GM12878 (cell line): ENCODE data around the gene ZNF689. TPM values are rescaled to one million over a fixed set of nuclear protein-coding genes. Genes with fewer than 3 reads are reported as not detected.

Experiments used
- E2F4 ChIP-seq: IDR thresholded peaks from 2 replicates; pipeline ENCODE4 v1.6.1; 2012; ENCODE audit warnings: low read depth, low read length, improper control_type of control experiment
- IKZF1 ChIP-seq: fragments of 450-650 bp; conservative IDR thresholded peaks from 2 replicates; pipeline ENCODE4 v1.6.1; 2017; ENCODE audit warnings: antibody characterized with exemption, mild to moderate bottlenecking
- PML ChIP-seq: IDR thresholded peaks from 2 replicates; pipeline ENCODE4 v1.6.1; 2012; ENCODE audit warnings: low read length, inconsistent platforms
- RELB ChIP-seq: fragments of 450-650 bp; IDR thresholded peaks from 2 replicates; pipeline ENCODE4 v1.6.1; 2017; ENCODE audit warnings: low read depth, mild to moderate bottlenecking, moderate library complexity
- RFX5 ChIP-seq: IDR thresholded peaks from 2 replicates; pipeline ENCODE4 v1.6.1; 2011; ENCODE audit warnings: low read depth, low read length, improper control_type of control experiment
- YBX1 ChIP-seq: fragments of 450-650 bp; IDR thresholded peaks from 2 replicates; pipeline ENCODE4 v1.6.1; 2016; ENCODE audit warnings: antibody characterized with exemption
- YY1 ChIP-seq: IDR thresholded peaks from 2 replicates; pipeline ENCODE4 v1.6.1; 2011; ENCODE audit warnings: low read depth, mild to moderate bottlenecking, low read length
- ZNF274 ChIP-seq: IDR thresholded peaks from one replicate; pipeline ENCODE4 v1.8.0; 2011; ENCODE audit not compliant: insufficient read length, insufficient read depth
- ZNF384 ChIP-seq: IDR thresholded peaks from 2 replicates; pipeline ENCODE4 v1.6.1; 2012; ENCODE audit warnings: low read depth, mild to moderate bottlenecking, low read length, improper control_type of control experiment, borderline replicate concordance
- polyA plus RNA-seq, 11 experiments: library from polyadenylated mRNA; depleted of rRNA in 4 of 11; unstranded in 6 of 11; stranded (reverse) in 5 of 11; fragments of >200 nt; fragmentation: Nextera tagmentation in 4 of 11; fragmentation: Illumina TruSeq in 1 of 11; extraction: Ambion mirVana in 4 of 11; extraction: Trizol in 1 of 11; gene quantifications; 1 replicate in 1 of 11; 2 replicates in 10 of 11; pipeline versions ENCODE4 v1.2.1 to v1.2.3, GENCODE V29; 2011 to 2016; ENCODE audit warnings: inconsistent platforms in 2 of 11, missing spikeins in 2 of 11, low read depth in 1 of 11
- total RNA-seq, 4 experiments: library from RNA; depleted of rRNA in 3 of 4; stranded (reverse); fragments of >200 nt in 3 of 4; fragmentation: Illumina TruSeq in 1 of 4; extraction: Trizol in 1 of 4; gene quantifications; 2 replicates each; pipeline versions ENCODE4 v1.2.1 to v1.2.3, GENCODE V29; 2013 to 2021
- TF ChIP-seq, protein P1 (sequence below): fragments of 450-650 bp; IDR thresholded peaks from 2 replicates; pipeline ENCODE4 v1.6.1; 2014; ENCODE audit warnings: mild to moderate bottlenecking

ZNF689 gene
- total and polyA plus RNA-seq, 10 of the 15 experiments (the other 5 are each of a cell fraction or from before 2014, with no cell fraction given): 4.7 to 13.2 (median 8.5) TPM

DNA sequence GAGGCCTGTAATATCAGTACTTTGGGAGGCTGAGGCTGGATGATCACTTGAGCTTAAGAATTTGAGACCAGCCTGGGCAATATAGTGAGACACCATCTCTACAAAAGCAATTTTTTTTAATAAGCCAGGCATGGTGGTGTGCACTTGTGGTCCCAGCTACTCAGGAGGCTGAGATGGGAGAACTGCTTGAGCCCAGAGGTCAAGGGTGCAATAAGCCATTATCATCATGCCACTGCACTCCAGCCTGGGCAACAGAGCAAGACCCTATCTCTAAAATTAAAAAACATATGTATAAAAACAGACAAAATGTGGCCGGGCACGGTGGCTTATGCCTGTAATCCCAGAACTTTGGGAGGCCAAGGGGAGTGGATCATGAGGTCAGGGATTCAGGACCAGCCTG, 21.5 kb downstream of the ZNF689 start (continued):
- TF ChIP-seq, protein P1, sequence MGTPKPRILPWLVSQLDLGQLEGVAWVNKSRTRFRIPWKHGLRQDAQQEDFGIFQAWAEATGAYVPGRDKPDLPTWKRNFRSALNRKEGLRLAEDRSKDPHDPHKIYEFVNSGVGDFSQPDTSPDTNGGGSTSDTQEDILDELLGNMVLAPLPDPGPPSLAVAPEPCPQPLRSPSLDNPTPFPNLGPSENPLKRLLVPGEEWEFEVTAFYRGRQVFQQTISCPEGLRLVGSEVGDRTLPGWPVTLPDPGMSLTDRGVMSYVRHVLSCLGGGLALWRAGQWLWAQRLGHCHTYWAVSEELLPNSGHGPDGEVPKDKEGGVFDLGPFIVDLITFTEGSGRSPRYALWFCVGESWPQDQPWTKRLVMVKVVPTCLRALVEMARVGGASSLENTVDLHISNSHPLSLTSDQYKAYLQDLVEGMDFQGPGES: no peak
- TF ChIP-seq ZNF274 (no peak), YY1 (no peak), IKZF1 (no peak), RFX5 (no peak), ZNF384 (no peak), E2F4 (no peak), PML (no peak), YBX1 (no peak), RELB (no peak)
